Ishikawa (cell line): ENCODE data around the gene AGT.

Experiments used
- CEBPB ChIP-seq: IDR thresholded peaks from 2 replicates; pipeline ENCODE4 v1.6.1; 2012
- CREB1 ChIP-seq: IDR thresholded peaks from 2 replicates; pipeline ENCODE4 v1.6.1; 2012; ENCODE audit warnings: low read depth
- EGR1 ChIP-seq: IDR thresholded peaks from 2 replicates; pipeline ENCODE4 v1.6.1; 2012
- EP300 ChIP-seq: IDR thresholded peaks from 2 replicates; pipeline ENCODE4 v1.6.1; 2012; ENCODE audit warnings: borderline replicate concordance
- FOXM1 ChIP-seq: IDR thresholded peaks from 2 replicates; pipeline ENCODE4 v1.6.1; 2012; ENCODE audit warnings: low read depth, borderline replicate concordance
- MAX ChIP-seq: IDR thresholded peaks from 2 replicates; pipeline ENCODE4 v1.6.1; 2012
- NFIC ChIP-seq: IDR thresholded peaks from 2 replicates; pipeline ENCODE4 v1.6.1; 2012
- RAD21 ChIP-seq: IDR thresholded peaks from 2 replicates; pipeline ENCODE4 v1.6.1; 2012; ENCODE audit warnings: low read depth
- REST ChIP-seq: IDR thresholded peaks from 2 replicates; pipeline ENCODE4 v1.6.1; 2012; ENCODE audit warnings: low read depth, mild to moderate bottlenecking
- TAF1 ChIP-seq: IDR thresholded peaks from 2 replicates; pipeline ENCODE4 v1.6.1; 2012; ENCODE audit warnings: low read depth, mild to moderate bottlenecking
- TCF12 ChIP-seq: IDR thresholded peaks from 2 replicates; pipeline ENCODE4 v1.6.1; 2012; ENCODE audit warnings: low read depth
- TEAD4 ChIP-seq: IDR thresholded peaks from 2 replicates; pipeline ENCODE4 v1.6.1; 2012
- YY1 ChIP-seq: IDR thresholded peaks from 2 replicates; pipeline ENCODE4 v1.6.1; 2012; ENCODE audit warnings: low read depth
- ZBTB7A ChIP-seq: IDR thresholded peaks from 2 replicates; pipeline ENCODE4 v1.6.1; 2012; ENCODE audit warnings: low read depth
- TF ChIP-seq, protein P1 (sequence below): IDR thresholded peaks from 2 replicates; pipeline ENCODE4 v1.6.1; 2012

AGT gene

DNA sequence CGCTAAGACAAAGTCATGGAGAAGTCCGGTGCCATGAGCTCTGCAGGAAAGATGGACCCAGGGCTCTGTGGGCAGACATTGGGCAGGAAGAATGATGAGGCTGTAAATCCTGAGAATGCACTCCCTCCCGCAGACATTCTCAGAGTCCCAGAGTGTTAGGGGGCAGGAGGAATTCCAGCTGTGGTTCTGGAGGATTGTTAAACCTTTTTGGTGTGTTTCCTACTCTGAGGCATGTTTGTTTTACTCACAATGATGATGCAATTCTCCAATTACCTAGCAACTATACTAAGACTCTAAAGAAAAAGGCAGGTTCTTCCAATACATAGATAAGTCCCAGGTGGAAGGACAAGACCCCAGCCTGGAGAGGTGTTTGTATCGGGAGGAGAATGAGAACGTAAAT lies 30.5 kb upstream of the AGT start:
- TF ChIP-seq YY1: no peak
- TF ChIP-seq MAX: no peak
- TF ChIP-seq REST: no peak
- TF ChIP-seq, protein P1, sequence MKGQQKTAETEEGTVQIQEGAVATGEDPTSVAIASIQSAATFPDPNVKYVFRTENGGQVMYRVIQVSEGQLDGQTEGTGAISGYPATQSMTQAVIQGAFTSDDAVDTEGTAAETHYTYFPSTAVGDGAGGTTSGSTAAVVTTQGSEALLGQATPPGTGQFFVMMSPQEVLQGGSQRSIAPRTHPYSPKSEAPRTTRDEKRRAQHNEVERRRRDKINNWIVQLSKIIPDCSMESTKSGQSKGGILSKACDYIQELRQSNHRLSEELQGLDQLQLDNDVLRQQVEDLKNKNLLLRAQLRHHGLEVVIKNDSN: no peak
- TF ChIP-seq TCF12: no peak
- TF ChIP-seq CREB1: no peak
- no peak for TF ChIP-seq RAD21
- TF ChIP-seq EGR1: no peak
- no peak for TF ChIP-seq TEAD4
- no peak for TF ChIP-seq TAF1
- no peak for TF ChIP-seq ZBTB7A

DNA sequence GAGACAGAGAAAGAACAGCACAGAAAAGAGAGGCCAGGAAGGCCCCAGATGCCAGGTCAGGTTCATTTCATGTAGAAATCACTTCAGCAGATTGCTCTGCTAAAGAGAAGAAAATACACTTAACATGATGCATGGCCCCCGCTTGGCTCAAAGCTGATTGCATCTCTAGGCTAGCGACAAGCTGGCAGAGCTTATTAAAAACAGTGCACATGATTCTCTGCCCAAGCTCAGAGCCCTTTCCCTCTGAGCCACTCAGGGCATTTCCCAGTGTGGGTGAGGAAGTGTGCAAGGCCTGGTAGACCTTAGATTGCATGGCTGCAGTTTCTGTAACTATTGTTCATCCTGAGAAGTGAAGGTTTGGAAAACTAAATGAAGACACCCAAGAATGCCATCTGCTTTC lies 30.0 kb upstream of the AGT start:
- TF ChIP-seq EP300: no peak
- TF ChIP-seq ZBTB7A: no peak
- TF ChIP-seq RAD21: no peak
- no peak for TF ChIP-seq TAF1
- TF ChIP-seq EGR1: no peak
- TF ChIP-seq MAX: no peak
- no peak for TF ChIP-seq NFIC
- no peak for TF ChIP-seq REST
- no peak for TF ChIP-seq FOXM1
- TF ChIP-seq, protein P1: no peak
- TF ChIP-seq CEBPB: no peak
- no peak for TF ChIP-seq TCF12
- no peak for TF ChIP-seq CREB1
- no peak for TF ChIP-seq TEAD4
- no peak for TF ChIP-seq YY1

DNA sequence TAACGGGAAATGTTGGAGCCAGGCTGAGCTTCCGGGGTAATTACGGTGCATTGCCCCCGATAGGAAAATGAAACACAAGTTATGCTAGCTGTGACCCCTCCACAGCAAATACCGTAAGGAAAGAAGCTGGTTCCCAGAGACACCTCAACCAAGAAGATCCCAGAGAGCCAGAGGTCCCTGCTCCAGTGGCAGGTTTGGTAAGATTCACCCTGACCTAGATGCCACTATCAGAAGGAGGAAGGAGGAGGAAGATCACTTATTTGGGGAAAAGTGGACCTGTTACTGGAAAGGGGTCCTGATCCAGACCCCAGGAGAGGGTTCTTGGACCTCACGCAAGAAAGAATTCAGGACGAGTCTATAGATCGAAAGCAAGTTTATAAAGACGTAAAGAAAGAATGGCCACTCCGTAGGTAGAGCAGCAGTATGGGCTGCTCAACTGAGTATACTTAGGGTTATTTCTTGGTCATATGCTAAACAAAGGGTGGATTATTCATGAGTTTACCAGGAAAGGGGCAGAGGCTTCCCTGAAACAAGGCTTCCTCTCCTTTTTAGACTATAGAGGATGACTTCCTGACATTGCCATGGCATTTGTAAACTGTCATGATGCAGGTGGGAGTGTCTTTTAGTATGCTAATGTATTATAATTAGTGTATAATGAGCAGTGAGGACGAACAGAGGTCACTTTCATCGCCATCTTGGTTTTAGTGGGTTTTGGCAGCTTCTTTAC lies 25.8 kb upstream of the AGT start:
- TF ChIP-seq TEAD4 (no peak), CREB1 (no peak), NFIC (no peak), EP300 (no peak), REST (no peak), EGR1 (no peak), RAD21 (no peak)

GRCh38 chr1:230737622-230738262 lies 23.8 kb upstream of the AGT start:
- TF ChIP-seq TAF1 (no peak), MAX (no peak), CREB1 (no peak), REST (no peak), YY1 (no peak), RAD21 (no peak), NFIC (no peak), EP300 (no peak)
